COLO668 (cell line): ENCODE data around the gene LMX1B.

Source experiments
- DNase-seq: peaks from one replicate; lab custom pipeline; 2025; ENCODE audit not compliant: unreplicated experiment; lab: John Stamatoyannopoulos, UW

The LMX1B gene

GRCh38 chr9:126617003-126617822, 3.5 kb downstream of the LMX1B start:
- DNase-seq: no peak

- no peak for DNase-seq
Measured at GRCh38 chr9:126617823-126618165, 4.1 kb downstream of the LMX1B start.

- DNase-seq: no peak
Measured at GRCh38 chr9:126618190-126618584, 4.5 kb downstream of the LMX1B start.

- no peak for DNase-seq
Measured at GRCh38 chr9:126618585-126619360, 5.0 kb downstream of the LMX1B start.

GRCh38 chr9:126619361-126620135, 5.8 kb downstream of the LMX1B start:
- DNase-seq: no peak

- DNase-seq: no peak
Measured at GRCh38 chr9:126620478-126620877, 6.8 kb downstream of the LMX1B start.

GRCh38 chr9:126621061-126621918, 7.6 kb downstream of the LMX1B start:
- no peak for DNase-seq

GRCh38 chr9:126621919-126622735, 8.4 kb downstream of the LMX1B start:
- no peak for DNase-seq

- DNase-seq: no peak
Measured at GRCh38 chr9:126623314-126623666, 9.6 kb downstream of the LMX1B start.

GRCh38 chr9:126623667-126624478, 10.1 kb downstream of the LMX1B start:
- no peak for DNase-seq

- no peak for DNase-seq
Measured at GRCh38 chr9:126624479-126624826, 10.7 kb downstream of the LMX1B start.

GRCh38 chr9:126624912-126625311, 11.2 kb downstream of the LMX1B start:
- no peak for DNase-seq

GRCh38 chr9:126625329-126626126, 11.8 kb downstream of the LMX1B start:
- DNase-seq: peak; percentile 36

GRCh38 chr9:126626127-126626925, 12.6 kb downstream of the LMX1B start:
- DNase-seq: peak; percentile 36

GRCh38 chr9:126626926-126627233, 13.2 kb downstream of the LMX1B start:
- no peak for DNase-seq

- no peak for DNase-seq
Measured at GRCh38 chr9:126628146-126628545, 14.4 kb downstream of the LMX1B start.

- DNase-seq: no peak
Measured at GRCh38 chr9:126628969-126629674, 15.4 kb downstream of the LMX1B start.
